HG03457 (cell line): ENCODE results near the gene STOM.
"Not testable (repeated sequence)": the region's sequence is repeated elsewhere in the genome, so short reads cannot be mapped to it uniquely, and the experiment has no call there.

Source experiments
- ATAC-seq: cut with Tn5 transposase; IDR thresholded peaks from one replicate; pipeline ENCODE4 v1.9.1; 2021; ENCODE audit warnings: moderate number of reproducible peaks; ENCODE audit not compliant: unreplicated experiment

Gene STOM

GRCh38 chr9:121303456-121304451 lies 66.3 kb downstream of the STOM start:
- ATAC-seq, result no peak

- no peak for ATAC-seq
Observed at GRCh38 chr9:121302786-121303185, 67.3 kb downstream of the STOM start.

- no peak for ATAC-seq
Observed at GRCh38 chr9:121302341-121302740, 67.7 kb downstream of the STOM start.

GRCh38 chr9:121301881-121302286 lies 68.2 kb downstream of the STOM start:
- ATAC-seq, result no peak

- no peak for ATAC-seq
Observed at GRCh38 chr9:121300283-121301119, 69.5 kb downstream of the STOM start.

GRCh38 chr9:121299467-121300282 lies 70.4 kb downstream of the STOM start:
- ATAC-seq, result no peak

- ATAC-seq, result no peak
Observed at GRCh38 chr9:121298689-121299466, 71.2 kb downstream of the STOM start.

- ATAC-seq, result no peak
Observed at GRCh38 chr9:121298016-121298538, 72.0 kb downstream of the STOM start.

GRCh38 chr9:121297389-121297788 lies 72.7 kb downstream of the STOM start:
- ATAC-seq, result no peak

- no peak for ATAC-seq
Observed at GRCh38 chr9:121296213-121297127, 73.6 kb downstream of the STOM start.

GRCh38 chr9:121295662-121296191 lies 74.3 kb downstream of the STOM start:
- no peak for ATAC-seq

GRCh38 chr9:121294866-121295661 lies 75.0 kb downstream of the STOM start:
- ATAC-seq, result no peak

- no peak for ATAC-seq
Observed at GRCh38 chr9:121294151-121294743, 75.8 kb downstream of the STOM start.

- no peak for ATAC-seq
Observed at GRCh38 chr9:121292801-121293241, 77.2 kb downstream of the STOM start.

GRCh38 chr9:121292051-121292450 lies 78.0 kb downstream of the STOM start:
- ATAC-seq, result no peak

GRCh38 chr9:121291536-121291935 lies 78.5 kb downstream of the STOM start:
- not testable (repeated sequence) for ATAC-seq

- ATAC-seq, result no peak
Observed at GRCh38 chr9:121289772-121290370, 80.2 kb downstream of the STOM start.
